ENCODE measurements around the gene RAPGEF4. TPM values are rescaled to one million over a fixed set of nuclear protein-coding genes. Genes with fewer than 3 reads are reported as not detected.

Gene RAPGEF4
- total and polyA plus RNA-seq, 11 donors, result 1.3 to 21.2 (median 10.5) TPM

- intact Hi-C loops (cut with DNase I), result no loop called here
- H3K27ac ChIP-seq, result no peak overlapping the region
- H3K4me1 ChIP-seq, result peaks cover 0 to 30% (median 15%) of the 10 kb centered on the region in 12 donors
- peaks cover 0 to 26% (median 8%) of the 10 kb centered on the region in 12 donors for H3K9me3 ChIP-seq
- DNase-seq (no peak), ATAC-seq (no peak)
- TF ChIP-seq CTCF (IDR thresholded peaks at IDR 0.05) (no peak), POLR2A (IDR thresholded peaks at IDR 0.05) (no peak)
- H3K27me3 ChIP-seq, result no peaks in the 10 kb centered on the region
- no peak overlapping the region for H3K4me3 ChIP-seq
- WGBS, 4 donors, result 57 to 67% (median 63%) methylated on average over 2 of the region's 2 CpGs
- no peaks in the 10 kb centered on the region for H3K36me3 ChIP-seq
Observed at GRCh38 chr2:172848519-172848918, 112.9 kb downstream of the RAPGEF4 start.

- Histone ChIP-seq H3K9me3 (peaks cover 0 to 38% (median 9%) of the 10 kb centered on the region in 12 donors), H3K36me3 (no peaks in the 10 kb centered on the region), H3K4me1 (peaks cover 0 to 21% (median 10%) of the 10 kb centered on the region in 12 donors), H3K27me3 (no peaks in the 10 kb centered on the region), H3K27ac (no peak overlapping the region), H3K4me3 (no peak overlapping the region)
- TF ChIP-seq CTCF (IDR thresholded peaks at IDR 0.05), result no peak
- TF ChIP-seq POLR2A (IDR thresholded peaks at IDR 0.05), result no peak
- intact Hi-C loops (cut with DNase I), result no loop called here
- 70 to 76% (median 72%) methylated on average over 4 of the region's 4 CpGs for WGBS, 4 donors
- ATAC-seq (peak in 1 of 4 donors; percentile 18), DNase-seq (peak in 1 of 5 donors; percentile 38)
Observed at GRCh38 chr2:172849519-172850217, 114.0 kb downstream of the RAPGEF4 start.

GRCh38 chr2:172855588-172855987 lies 119.9 kb downstream of the RAPGEF4 start:
- Histone ChIP-seq H3K4me3 (no peak overlapping the region), H3K36me3 (no peaks in the 10 kb centered on the region), H3K27ac (no peak overlapping the region), H3K4me1 (peaks cover 0 to 22% (median 6%) of the 10 kb centered on the region in 12 donors), H3K27me3 (no peaks in the 10 kb centered on the region), H3K9me3 (peaks cover 0 to 38% (median 9%) of the 10 kb centered on the region in 12 donors)
- no peak for ATAC-seq
- TF ChIP-seq POLR2A (IDR thresholded peaks at IDR 0.05) (no peak), CTCF (IDR thresholded peaks at IDR 0.05) (no peak)
- intact Hi-C loops (cut with DNase I), result no loop called here
- no peak for DNase-seq

- no peaks in the 10 kb centered on the region for H3K27me3 ChIP-seq
- WGBS, 4 donors, result 98 to 99% (median 98%) methylated on average over 2 of the region's 2 CpGs
- H3K4me1 ChIP-seq, result peaks cover 3 to 33% (median 13%) of the 10 kb centered on the region in 12 donors
- no peak overlapping the region for H3K4me3 ChIP-seq
- no peaks in the 10 kb centered on the region for H3K36me3 ChIP-seq
- peaks cover 0 to 28% (median 6%) of the 10 kb centered on the region in 12 donors for H3K9me3 ChIP-seq
- H3K27ac ChIP-seq, result no peak overlapping the region
- no peak for DNase-seq
- ATAC-seq, result no peak
- no peak for TF ChIP-seq CTCF (IDR thresholded peaks at IDR 0.05)
- no peak for TF ChIP-seq POLR2A (IDR thresholded peaks at IDR 0.05)
- intact Hi-C loops (cut with DNase I), result no loop called here
Observed at GRCh38 chr2:172856606-172857005, 121.0 kb downstream of the RAPGEF4 start.
